ENCODE data around the gene IFNGR2. TPM values are rescaled to one million over a fixed set of nuclear protein-coding genes. Genes with fewer than 3 reads are reported as not detected.

The IFNGR2 gene
- total and polyA plus RNA-seq, 12 donors, result 27.4 to 71.3 (median 35.3) TPM

DNA sequence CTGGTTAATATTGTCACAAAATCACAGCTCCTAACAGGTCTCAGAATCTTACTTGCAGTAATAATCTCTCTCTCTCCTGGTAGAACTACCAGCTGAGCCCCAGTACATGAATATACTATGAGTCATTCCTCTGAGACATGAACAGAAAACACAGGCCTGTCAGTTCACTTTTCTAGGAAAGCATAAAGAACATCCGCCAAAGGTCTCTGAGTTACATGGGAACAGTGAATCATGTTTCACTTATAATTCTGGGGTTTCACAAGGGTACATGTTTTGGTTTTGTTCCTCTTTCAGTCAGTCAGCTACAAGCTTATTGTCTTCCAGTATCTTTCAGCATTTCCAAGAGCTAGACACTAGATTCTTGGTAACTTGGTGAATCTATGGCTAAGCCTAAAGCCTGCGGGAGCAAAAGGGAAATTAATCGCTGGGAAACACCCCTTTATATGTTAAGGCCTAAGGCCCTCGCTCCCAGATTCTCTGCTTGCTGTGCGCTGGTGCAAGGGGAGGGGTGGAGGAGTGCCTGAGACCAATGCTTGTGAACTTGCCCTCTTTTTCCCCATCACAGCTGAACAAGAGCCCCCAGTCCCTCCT is 31.7 kb downstream of the IFNGR2 start:
- H3K36me3 ChIP-seq, result peaks cover 0 to 97% (median 63%) of the 10 kb centered on the region in 9 donors
- peak overlapping the region; percentile 24 to 89 (median 80) for H3K27ac ChIP-seq
- TF ChIP-seq, protein P1, sequence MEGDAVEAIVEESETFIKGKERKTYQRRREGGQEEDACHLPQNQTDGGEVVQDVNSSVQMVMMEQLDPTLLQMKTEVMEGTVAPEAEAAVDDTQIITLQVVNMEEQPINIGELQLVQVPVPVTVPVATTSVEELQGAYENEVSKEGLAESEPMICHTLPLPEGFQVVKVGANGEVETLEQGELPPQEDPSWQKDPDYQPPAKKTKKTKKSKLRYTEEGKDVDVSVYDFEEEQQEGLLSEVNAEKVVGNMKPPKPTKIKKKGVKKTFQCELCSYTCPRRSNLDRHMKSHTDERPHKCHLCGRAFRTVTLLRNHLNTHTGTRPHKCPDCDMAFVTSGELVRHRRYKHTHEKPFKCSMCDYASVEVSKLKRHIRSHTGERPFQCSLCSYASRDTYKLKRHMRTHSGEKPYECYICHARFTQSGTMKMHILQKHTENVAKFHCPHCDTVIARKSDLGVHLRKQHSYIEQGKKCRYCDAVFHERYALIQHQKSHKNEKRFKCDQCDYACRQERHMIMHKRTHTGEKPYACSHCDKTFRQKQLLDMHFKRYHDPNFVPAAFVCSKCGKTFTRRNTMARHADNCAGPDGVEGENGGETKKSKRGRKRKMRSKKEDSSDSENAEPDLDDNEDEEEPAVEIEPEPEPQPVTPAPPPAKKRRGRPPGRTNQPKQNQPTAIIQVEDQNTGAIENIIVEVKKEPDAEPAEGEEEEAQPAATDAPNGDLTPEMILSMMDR (IDR thresholded peaks at IDR 0.05), result no peak
- intact Hi-C loops (cut with DNase I), result no loop called here
- 75 to 78% methylated on average over 5 of the region's 5 CpGs for WGBS, 2 donors
- DNase-seq (peak in 1 of 2 donors; percentile 20), ATAC-seq (peak; percentile 41 to 90 (median 82))
- H3K9me3 ChIP-seq, result no peaks in the 10 kb centered on the region
- H3K4me3 ChIP-seq, result no peak overlapping the region
- peaks cover 0 to 44% (median 19%) of the 10 kb centered on the region in 9 donors for H3K4me1 ChIP-seq
- H3K27me3 ChIP-seq, result no peaks in the 10 kb centered on the region

DNA sequence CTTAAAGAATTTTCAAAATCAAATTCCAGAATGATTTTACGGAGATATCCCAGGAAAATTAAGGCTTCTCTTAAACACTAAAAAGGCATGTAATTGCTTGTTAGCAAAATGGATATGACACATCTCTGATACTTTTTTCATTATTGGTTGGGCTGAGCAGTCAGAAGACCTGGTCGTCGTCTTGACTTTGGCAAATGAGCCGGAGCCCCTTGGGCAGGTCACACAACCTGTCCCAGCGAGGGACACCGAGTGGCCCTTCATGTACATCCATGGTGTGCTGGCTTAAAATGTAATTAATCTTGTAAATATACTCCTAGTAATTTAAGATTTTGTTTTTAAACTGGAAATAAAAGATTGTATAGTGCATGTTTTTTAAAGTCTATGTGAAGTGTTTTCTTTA is 33.9 kb downstream of the IFNGR2 start:
- H3K9me3 ChIP-seq, result no peaks in the 10 kb centered on the region
- peaks cover 0 to 76% (median 44%) of the 10 kb centered on the region in 9 donors for H3K36me3 ChIP-seq
- ATAC-seq (no peak), DNase-seq (no peak)
- TF ChIP-seq, protein P1 (IDR thresholded peaks at IDR 0.05), result no peak
- no peaks in the 10 kb centered on the region for H3K27me3 ChIP-seq
- 74 to 81% methylated on average over 6 of the region's 6 CpGs for WGBS, 2 donors
- intact Hi-C loops (cut with DNase I), result no loop called here
- peak overlapping the region in 1 of 10 donors; percentile 15 for H3K27ac ChIP-seq
- peaks cover 2 to 49% (median 25%) of the 10 kb centered on the region in 9 donors for H3K4me1 ChIP-seq
- H3K4me3 ChIP-seq, result no peak overlapping the region

DNA sequence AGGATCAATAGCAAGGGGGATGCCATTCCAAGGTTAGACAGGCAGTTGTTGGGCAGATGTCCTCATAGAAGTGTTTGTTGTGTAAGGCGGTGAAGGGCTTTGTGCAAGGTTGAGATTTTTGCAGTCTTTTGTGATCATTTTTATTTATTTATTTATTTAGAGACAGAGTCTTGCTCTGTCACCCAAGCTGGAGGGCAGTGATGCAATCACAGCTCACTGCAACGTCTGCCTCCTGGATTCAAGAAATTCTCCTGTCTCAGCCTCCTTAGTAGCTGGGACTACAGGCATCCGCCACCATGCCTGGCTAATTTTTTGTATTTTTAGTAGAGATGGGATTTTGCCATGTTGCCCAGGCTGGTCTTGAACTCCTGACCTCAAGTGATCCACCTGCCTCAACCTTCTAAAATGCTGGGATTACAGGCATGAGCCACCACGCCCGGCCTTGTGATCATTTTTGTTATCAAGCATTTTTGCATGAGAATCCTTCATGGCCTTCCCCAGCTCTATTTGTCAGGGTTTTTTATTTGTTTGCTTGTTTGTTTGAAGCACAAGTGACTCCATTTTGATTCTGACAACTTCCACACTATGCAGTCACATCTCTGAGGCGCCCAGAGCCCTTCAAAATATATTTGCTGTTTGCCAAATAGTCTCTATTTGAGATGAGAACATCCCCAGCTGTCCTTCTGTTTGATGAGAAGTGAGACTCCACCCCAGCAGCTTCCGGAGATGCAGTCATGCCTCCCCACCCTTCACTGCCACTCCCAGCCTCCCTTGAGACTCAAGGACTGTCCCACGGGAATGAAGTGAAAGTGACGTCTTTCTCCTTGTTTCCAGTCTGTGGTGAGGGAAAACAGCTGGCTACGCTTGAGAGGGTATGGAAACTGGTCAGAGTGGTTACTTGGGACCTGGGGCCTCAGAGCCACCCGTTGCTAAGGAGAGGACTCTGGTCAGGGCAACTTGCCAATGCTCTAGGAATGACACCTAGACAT is 38.6 kb downstream of the IFNGR2 start:
- Histone ChIP-seq H3K36me3 (peaks cover 0 to 61% (median 20%) of the 10 kb centered on the region in 9 donors), H3K4me3 (no peak overlapping the region), H3K4me1 (peaks cover 0 to 34% (median 20%) of the 10 kb centered on the region in 9 donors), H3K27ac (peak overlapping the region in 8 of 10 donors; percentile 8 to 74 (median 57)), H3K9me3 (no peaks in the 10 kb centered on the region), H3K27me3 (no peaks in the 10 kb centered on the region)
- intact Hi-C loops (cut with DNase I), result loop anchor here in 6 of 10 donors (2.0 to 10.0 kb wide), 9 partner anchors 39 to 607 kb away; partner anchors contain the start of gene IFNGR2 (in 2 of the 6)
- TF ChIP-seq, protein P1 (IDR thresholded peaks at IDR 0.05), result no peak
- ATAC-seq (peak; percentile 46 to 83 (median 73)), DNase-seq (peak; percentile 37 to 85)
- 55 to 58% methylated on average over 11 of the region's 11 CpGs for WGBS, 2 donors

DNA sequence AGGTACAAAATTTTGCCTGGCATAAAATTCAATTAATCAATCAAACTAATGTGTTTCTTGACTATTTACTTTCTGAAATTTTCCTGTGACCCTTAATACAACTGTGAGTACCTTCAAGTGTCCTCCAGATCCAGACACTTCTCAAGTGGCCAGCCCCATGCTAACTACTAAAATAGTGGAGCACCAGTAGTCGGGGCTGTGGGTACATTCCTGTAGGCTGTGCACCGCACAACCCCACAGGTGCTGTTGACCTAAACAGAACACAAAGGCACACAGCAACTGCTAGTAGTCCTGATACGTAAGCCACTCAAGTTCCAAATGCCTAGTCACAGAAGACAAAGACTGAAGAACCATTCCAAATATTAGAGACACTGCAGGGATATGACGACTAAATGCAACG is 40.0 kb downstream of the IFNGR2 start:
- no peak for DNase-seq
- H3K4me1 ChIP-seq, result peaks cover 0 to 34% (median 20%) of the 10 kb centered on the region in 9 donors
- 71 to 75% methylated on average over 5 of the region's 5 CpGs for WGBS, 2 donors
- TF ChIP-seq, protein P1 (IDR thresholded peaks at IDR 0.05), result no peak
- H3K4me3 ChIP-seq, result no peak overlapping the region
- H3K9me3 ChIP-seq, result no peaks in the 10 kb centered on the region
- peaks cover 0 to 55% (median 16%) of the 10 kb centered on the region in 9 donors for H3K36me3 ChIP-seq
- ATAC-seq, result peak in 2 of 8 donors; percentile 28 to 48
- no peaks in the 10 kb centered on the region for H3K27me3 ChIP-seq
- H3K27ac ChIP-seq, result peak overlapping the region in 4 of 10 donors; percentile 8 to 74 (median 58)
- intact Hi-C loops (cut with DNase I), result loop anchor here in 6 of 10 donors (2.0 to 10.0 kb wide), 9 partner anchors 41 to 608 kb away; partner anchors contain the start of gene IFNGR2 (in 2 of the 6)

All from heart right ventricle (tissue), 16 donors.